H1 (cell line): ENCODE measurements around the gene ASH1L.

Source experiments
- ASH2L ChIP-seq: fragments of 200-600, 300-600 bp; sonication (generic); IDR thresholded peaks from one replicate; pipeline ENCODE4 v1.7.1; 2017; ENCODE audit warnings: low read length
- CBX5 ChIP-seq: fragments of 300-800, 300-1000 bp; sonication (generic); IDR thresholded peaks from 2 replicates; pipeline ENCODE4 v1.7.1; 2016; ENCODE audit warnings: antibody characterized with exemption, low read length, low read depth
- EZH2 ChIP-seq: fragments of 200-600 bp; sonication (generic); IDR thresholded peaks from 2 replicates; pipeline ENCODE4 v1.7.1; 2012; ENCODE audit warnings: low read depth, mild to moderate bottlenecking, moderate library complexity, low read length, inconsistent platforms; ENCODE audit not compliant: severe bottlenecking
- SRF ChIP-seq: IDR thresholded peaks from 2 replicates; pipeline ENCODE4 v1.6.1; 2011; ENCODE audit warnings: mild to moderate bottlenecking, low read depth, low read length, moderate library complexity
- TEAD4 ChIP-seq: IDR thresholded peaks from 2 replicates; pipeline ENCODE4 v1.6.1; 2012; ENCODE audit warnings: low read depth, low read length, inconsistent platforms, mixed read lengths
- TF ChIP-seq, protein P1 (sequence below): IDR thresholded peaks from 2 replicates; pipeline ENCODE4 v1.6.1; 2011; ENCODE audit warnings: low read depth, mild to moderate bottlenecking, low read length; ENCODE audit not compliant: insufficient read depth
- TF ChIP-seq, protein P2 (sequence below), 3 experiments: IDR thresholded peaks; 1 replicate in 2 of 3; 2 replicates in 1 of 3; pipeline versions ENCODE4 v1.5.1 to v1.6.1; 2011; ENCODE audit warnings: low read length in 3 of 3, mild to moderate bottlenecking in 3 of 3, inconsistent platforms in 2 of 3, low read depth in 1 of 3, moderate library complexity in 1 of 3; ENCODE audit not compliant: insufficient read depth in 1 of 3; ENCODE audit errors: control extremely low read depth in 1 of 3
- TF ChIP-seq, protein P3 (sequence below): IDR thresholded peaks from 2 replicates; pipeline ENCODE4 v1.6.1; 2012; ENCODE audit warnings: low read length, inconsistent platforms

DNA sequence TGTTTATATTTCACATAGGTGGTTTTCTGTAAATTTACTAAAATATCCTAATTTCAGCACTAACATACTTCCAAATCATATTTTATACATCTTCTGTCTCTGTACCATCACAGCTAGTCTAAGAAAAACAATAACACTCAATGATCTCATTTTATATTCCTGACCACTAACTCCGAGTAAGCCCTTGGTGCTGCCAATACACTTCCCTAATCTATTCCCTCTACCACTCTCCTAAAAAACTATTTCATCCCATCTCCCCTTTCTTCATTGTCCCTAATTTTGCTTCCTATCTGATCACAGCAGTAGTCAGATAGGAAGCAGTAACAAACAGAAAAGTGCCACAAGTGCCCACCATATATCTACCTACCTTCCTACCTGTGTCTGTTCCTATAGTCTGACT is 36.2 kb downstream of the ASH1L start:
- no peak for TF ChIP-seq CBX5
- TF ChIP-seq, protein P1, sequence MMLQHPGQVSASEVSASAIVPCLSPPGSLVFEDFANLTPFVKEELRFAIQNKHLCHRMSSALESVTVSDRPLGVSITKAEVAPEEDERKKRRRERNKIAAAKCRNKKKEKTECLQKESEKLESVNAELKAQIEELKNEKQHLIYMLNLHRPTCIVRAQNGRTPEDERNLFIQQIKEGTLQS: no peak
- TF ChIP-seq, protein P2, sequence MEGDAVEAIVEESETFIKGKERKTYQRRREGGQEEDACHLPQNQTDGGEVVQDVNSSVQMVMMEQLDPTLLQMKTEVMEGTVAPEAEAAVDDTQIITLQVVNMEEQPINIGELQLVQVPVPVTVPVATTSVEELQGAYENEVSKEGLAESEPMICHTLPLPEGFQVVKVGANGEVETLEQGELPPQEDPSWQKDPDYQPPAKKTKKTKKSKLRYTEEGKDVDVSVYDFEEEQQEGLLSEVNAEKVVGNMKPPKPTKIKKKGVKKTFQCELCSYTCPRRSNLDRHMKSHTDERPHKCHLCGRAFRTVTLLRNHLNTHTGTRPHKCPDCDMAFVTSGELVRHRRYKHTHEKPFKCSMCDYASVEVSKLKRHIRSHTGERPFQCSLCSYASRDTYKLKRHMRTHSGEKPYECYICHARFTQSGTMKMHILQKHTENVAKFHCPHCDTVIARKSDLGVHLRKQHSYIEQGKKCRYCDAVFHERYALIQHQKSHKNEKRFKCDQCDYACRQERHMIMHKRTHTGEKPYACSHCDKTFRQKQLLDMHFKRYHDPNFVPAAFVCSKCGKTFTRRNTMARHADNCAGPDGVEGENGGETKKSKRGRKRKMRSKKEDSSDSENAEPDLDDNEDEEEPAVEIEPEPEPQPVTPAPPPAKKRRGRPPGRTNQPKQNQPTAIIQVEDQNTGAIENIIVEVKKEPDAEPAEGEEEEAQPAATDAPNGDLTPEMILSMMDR (IDR thresholded peaks at IDR 0.05; ENCODE audit: control extremely low read depth in 1 of 3, insufficient read depth in 1 of 3, low read depth in 1 of 3, low read length in 3 of 3): no peak
- no peak for TF ChIP-seq TEAD4
- TF ChIP-seq SRF: no peak
- no peak for TF ChIP-seq EZH2
- TF ChIP-seq, protein P3, sequence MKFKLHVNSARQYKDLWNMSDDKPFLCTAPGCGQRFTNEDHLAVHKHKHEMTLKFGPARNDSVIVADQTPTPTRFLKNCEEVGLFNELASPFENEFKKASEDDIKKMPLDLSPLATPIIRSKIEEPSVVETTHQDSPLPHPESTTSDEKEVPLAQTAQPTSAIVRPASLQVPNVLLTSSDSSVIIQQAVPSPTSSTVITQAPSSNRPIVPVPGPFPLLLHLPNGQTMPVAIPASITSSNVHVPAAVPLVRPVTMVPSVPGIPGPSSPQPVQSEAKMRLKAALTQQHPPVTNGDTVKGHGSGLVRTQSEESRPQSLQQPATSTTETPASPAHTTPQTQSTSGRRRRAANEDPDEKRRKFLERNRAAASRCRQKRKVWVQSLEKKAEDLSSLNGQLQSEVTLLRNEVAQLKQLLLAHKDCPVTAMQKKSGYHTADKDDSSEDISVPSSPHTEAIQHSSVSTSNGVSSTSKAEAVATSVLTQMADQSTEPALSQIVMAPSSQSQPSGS: no peak
- TF ChIP-seq ASH2L: no peak
